Measurements from ENCODE around the gene ZBTB46.
"Not testable (repeated sequence)": the region's sequence is repeated elsewhere in the genome, so short reads cannot be mapped to it uniquely, and the experiment has no call there.

Gene ZBTB46

GRCh38 chr20:63807654-63808053 lies 23.4 kb downstream of the ZBTB46 start:
- no peak overlapping the region for H3K27ac ChIP-seq (ENCODE audit: low read depth, low read length)

GRCh38 chr20:63804308-63804636 lies 26.8 kb downstream of the ZBTB46 start:
- Histone ChIP-seq H3K27ac (ENCODE audit: low read depth, low read length) (no peak overlapping the region), H3K4me1 (ENCODE audit: control insufficient read depth in 5 of 5, insufficient read depth in 5 of 5, low read length in 5 of 5) (peaks cover 0 to 12% (median 3%) of the 10 kb centered on the region in 5 donors), H3K4me3 (ENCODE audit: low read depth in 1 of 5, low read length in 5 of 5) (no peak overlapping the region), H3K9me3 (ENCODE audit: control insufficient read depth in 5 of 5, low read length in 5 of 5) (no peaks in the 10 kb centered on the region), H3K36me3 (ENCODE audit: control insufficient read depth in 5 of 5, insufficient read depth in 5 of 5, low read length in 5 of 5) (peaks cover 0 to 13% (median 4%) of the 10 kb centered on the region in 5 donors), H3K27me3 (ENCODE audit: control insufficient read depth in 5 of 5, insufficient read depth in 4 of 5, low read length in 5 of 5) (no peaks in the 10 kb centered on the region), H3K9ac (ENCODE audit: low read length in 5 of 5) (no peak overlapping the region)

More at GRCh38 chr20:63807654-63808053, 23.4 kb downstream of the ZBTB46 start:
- Histone ChIP-seq H3K9ac (ENCODE audit: low read length in 5 of 5) (no peak overlapping the region), H3K9me3 (ENCODE audit: control insufficient read depth in 5 of 5, low read length in 5 of 5) (no peaks in the 10 kb centered on the region), H3K27me3 (ENCODE audit: control insufficient read depth in 5 of 5, insufficient read depth in 4 of 5, low read length in 5 of 5) (no peaks in the 10 kb centered on the region), H3K4me3 (ENCODE audit: low read depth in 1 of 5, low read length in 5 of 5) (no peak overlapping the region), H3K36me3 (ENCODE audit: control insufficient read depth in 5 of 5, insufficient read depth in 5 of 5, low read length in 5 of 5) (peaks cover 0 to 9% (median 0%) of the 10 kb centered on the region in 5 donors), H3K4me1 (ENCODE audit: control insufficient read depth in 5 of 5, insufficient read depth in 5 of 5, low read length in 5 of 5) (peaks cover 0 to 24% (median 3%) of the 10 kb centered on the region in 5 donors)

DNA sequence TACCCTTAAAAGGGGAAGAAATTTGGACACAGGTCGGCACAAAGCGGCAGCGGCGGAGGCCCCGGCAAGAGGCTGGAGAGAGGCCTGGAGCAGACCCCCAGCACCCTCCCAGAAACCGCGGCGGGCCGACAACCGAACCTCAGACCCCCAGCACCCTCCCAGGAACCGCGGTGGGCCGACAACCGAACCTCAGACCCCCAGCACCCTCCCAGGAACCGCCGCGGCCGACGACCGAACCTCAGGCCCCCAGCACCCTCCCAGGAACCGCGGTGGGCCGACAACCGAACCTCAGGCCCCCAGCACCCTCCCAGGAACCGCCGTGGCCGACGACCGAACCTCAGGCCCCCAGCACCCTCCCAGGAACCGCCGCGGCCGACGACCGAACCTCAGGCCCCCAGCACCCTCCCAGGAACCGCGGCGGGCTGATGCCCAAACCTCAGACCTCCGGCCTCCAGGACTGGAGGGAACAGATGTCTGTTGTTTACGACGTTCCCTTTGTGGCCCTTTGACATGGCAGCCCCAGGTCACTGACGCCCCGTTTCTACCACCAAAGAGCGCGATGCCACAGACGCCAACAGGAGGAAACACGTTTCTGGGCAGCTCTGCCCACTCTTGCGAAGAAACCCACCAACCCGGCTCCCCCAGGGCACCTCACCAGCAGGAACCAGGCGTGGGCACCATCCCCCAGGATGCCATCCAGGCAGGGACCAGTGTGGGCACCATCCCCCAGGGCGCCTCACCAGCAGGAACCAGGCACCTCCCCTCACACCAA lies 28.4 kb downstream of the ZBTB46 start:
- Histone ChIP-seq H3K27ac (ENCODE audit: low read depth, low read length) (no peak overlapping the region), H3K9ac (ENCODE audit: low read length in 5 of 5) (no peak overlapping the region), H3K9me3 (ENCODE audit: control insufficient read depth in 5 of 5, low read length in 5 of 5) (no peaks in the 10 kb centered on the region), H3K36me3 (ENCODE audit: control insufficient read depth in 5 of 5, insufficient read depth in 5 of 5, low read length in 5 of 5) (peaks cover 0 to 13% (median 4%) of the 10 kb centered on the region in 5 donors), H3K4me1 (ENCODE audit: control insufficient read depth in 5 of 5, insufficient read depth in 5 of 5, low read length in 5 of 5) (peaks cover 0 to 12% (median 3%) of the 10 kb centered on the region in 5 donors), H3K4me3 (ENCODE audit: low read depth in 1 of 5, low read length in 5 of 5) (no peak overlapping the region), H3K27me3 (ENCODE audit: control insufficient read depth in 5 of 5, insufficient read depth in 4 of 5, low read length in 5 of 5) (no peaks in the 10 kb centered on the region)

GRCh38 chr20:63801174-63801573 lies 29.9 kb downstream of the ZBTB46 start:
- H3K27me3 ChIP-seq (ENCODE audit: control insufficient read depth in 5 of 5, insufficient read depth in 4 of 5, low read length in 5 of 5); H3K27ac ChIP-seq (ENCODE audit: low read depth, low read length); H3K4me3 ChIP-seq (ENCODE audit: low read depth in 1 of 5, low read length in 5 of 5); H3K9ac ChIP-seq (ENCODE audit: low read length in 5 of 5); H3K9me3 ChIP-seq (ENCODE audit: control insufficient read depth in 5 of 5, low read length in 5 of 5): not testable (repeated sequence)
- Histone ChIP-seq H3K36me3 (ENCODE audit: control insufficient read depth in 5 of 5, insufficient read depth in 5 of 5, low read length in 5 of 5) (peaks cover 0 to 13% (median 4%) of the 10 kb centered on the region in 5 donors), H3K4me1 (ENCODE audit: control insufficient read depth in 5 of 5, insufficient read depth in 5 of 5, low read length in 5 of 5) (peaks cover 0 to 12% (median 3%) of the 10 kb centered on the region in 5 donors)

- not testable (repeated sequence) for H3K9ac ChIP-seq (ENCODE audit: low read length in 5 of 5); H3K9me3 ChIP-seq (ENCODE audit: control insufficient read depth in 5 of 5, low read length in 5 of 5); H3K4me3 ChIP-seq (ENCODE audit: low read depth in 1 of 5, low read length in 5 of 5); H3K27ac ChIP-seq (ENCODE audit: low read depth, low read length); H3K27me3 ChIP-seq (ENCODE audit: control insufficient read depth in 5 of 5, insufficient read depth in 4 of 5, low read length in 5 of 5)
- Histone ChIP-seq H3K36me3 (ENCODE audit: control insufficient read depth in 5 of 5, insufficient read depth in 5 of 5, low read length in 5 of 5) (peaks cover 0 to 13% (median 4%) of the 10 kb centered on the region in 5 donors), H3K4me1 (ENCODE audit: control insufficient read depth in 5 of 5, insufficient read depth in 5 of 5, low read length in 5 of 5) (peaks cover 0 to 17% (median 3%) of the 10 kb centered on the region in 5 donors)
Observed at GRCh38 chr20:63800411-63800810, 30.7 kb downstream of the ZBTB46 start.

GRCh38 chr20:63799127-63799526 lies 31.9 kb downstream of the ZBTB46 start:
- H3K4me3 ChIP-seq (ENCODE audit: low read depth in 1 of 5, low read length in 5 of 5), result not testable (repeated sequence)

GRCh38 chr20:63797175-63797574 lies 33.9 kb downstream of the ZBTB46 start:
- H3K27me3 ChIP-seq (ENCODE audit: control insufficient read depth in 5 of 5, insufficient read depth in 4 of 5, low read length in 5 of 5); H3K9ac ChIP-seq (ENCODE audit: low read length in 5 of 5); H3K4me3 ChIP-seq (ENCODE audit: low read depth in 1 of 5, low read length in 5 of 5); H3K36me3 ChIP-seq (ENCODE audit: control insufficient read depth in 5 of 5, insufficient read depth in 5 of 5, low read length in 5 of 5); H3K9me3 ChIP-seq (ENCODE audit: control insufficient read depth in 5 of 5, low read length in 5 of 5); H3K27ac ChIP-seq (ENCODE audit: low read depth, low read length): not testable (repeated sequence)
- H3K4me1 ChIP-seq (ENCODE audit: control insufficient read depth in 5 of 5, insufficient read depth in 5 of 5, low read length in 5 of 5), result peaks cover 0 to 14% (median 0%) of the 10 kb centered on the region in 5 donors

More at GRCh38 chr20:63799127-63799526, 31.9 kb downstream of the ZBTB46 start:
- Histone ChIP-seq H3K36me3 (ENCODE audit: control insufficient read depth in 5 of 5, insufficient read depth in 5 of 5, low read length in 5 of 5) (peaks cover 0 to 14% (median 4%) of the 10 kb centered on the region in 5 donors), H3K4me1 (ENCODE audit: control insufficient read depth in 5 of 5, insufficient read depth in 5 of 5, low read length in 5 of 5) (peaks cover 0 to 14% (median 2%) of the 10 kb centered on the region in 5 donors)
- not testable (repeated sequence) for H3K27me3 ChIP-seq (ENCODE audit: control insufficient read depth in 5 of 5, insufficient read depth in 4 of 5, low read length in 5 of 5); H3K9ac ChIP-seq (ENCODE audit: low read length in 5 of 5); H3K9me3 ChIP-seq (ENCODE audit: control insufficient read depth in 5 of 5, low read length in 5 of 5); H3K27ac ChIP-seq (ENCODE audit: low read depth, low read length)

GRCh38 chr20:63795178-63795830 lies 35.8 kb downstream of the ZBTB46 start:
- Histone ChIP-seq H3K4me3 (ENCODE audit: low read depth in 1 of 5, low read length in 5 of 5) (no peak overlapping the region), H3K4me1 (ENCODE audit: control insufficient read depth in 5 of 5, insufficient read depth in 5 of 5, low read length in 5 of 5) (peaks cover 0 to 22% (median 0%) of the 10 kb centered on the region in 5 donors), H3K27ac (ENCODE audit: low read depth, low read length) (no peak overlapping the region), H3K9ac (ENCODE audit: low read length in 5 of 5) (no peak overlapping the region), H3K27me3 (ENCODE audit: control insufficient read depth in 5 of 5, insufficient read depth in 4 of 5, low read length in 5 of 5) (no peaks in the 10 kb centered on the region), H3K9me3 (ENCODE audit: control insufficient read depth in 5 of 5, low read length in 5 of 5) (no peaks in the 10 kb centered on the region), H3K36me3 (ENCODE audit: control insufficient read depth in 5 of 5, insufficient read depth in 5 of 5, low read length in 5 of 5) (peaks cover 0 to 13% (median 8%) of the 10 kb centered on the region in 5 donors)

DNA sequence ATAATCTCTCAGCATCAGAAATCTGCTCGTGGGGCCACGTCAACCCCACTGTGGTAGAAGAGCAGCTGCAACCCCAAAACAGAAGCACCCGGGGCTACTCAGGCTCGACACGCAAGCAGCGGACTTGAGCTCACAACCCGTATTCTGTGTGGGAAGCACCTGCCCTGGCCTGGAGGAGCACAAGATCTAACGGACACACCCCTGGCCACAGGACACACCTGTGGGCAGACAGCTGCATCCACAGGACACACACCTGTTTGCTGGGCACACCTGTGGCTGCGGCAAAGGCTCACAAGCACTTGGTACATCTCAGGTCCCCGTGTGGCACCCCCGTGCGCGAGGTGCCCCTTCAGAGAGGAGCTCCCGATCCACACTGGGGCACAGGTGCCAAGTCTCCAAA lies 36.5 kb downstream of the ZBTB46 start:
- H3K4me1 ChIP-seq (ENCODE audit: control insufficient read depth in 5 of 5, insufficient read depth in 5 of 5, low read length in 5 of 5), result peaks cover 0 to 28% (median 3%) of the 10 kb centered on the region in 5 donors
- H3K4me3 ChIP-seq (ENCODE audit: low read depth in 1 of 5, low read length in 5 of 5), result no peak overlapping the region
- no peak overlapping the region for H3K27ac ChIP-seq (ENCODE audit: low read depth, low read length)
- no peaks in the 10 kb centered on the region for H3K27me3 ChIP-seq (ENCODE audit: control insufficient read depth in 5 of 5, insufficient read depth in 4 of 5, low read length in 5 of 5)
- H3K9ac ChIP-seq (ENCODE audit: low read length in 5 of 5), result no peak overlapping the region
- no peaks in the 10 kb centered on the region for H3K9me3 ChIP-seq (ENCODE audit: control insufficient read depth in 5 of 5, low read length in 5 of 5)
- H3K36me3 ChIP-seq (ENCODE audit: control insufficient read depth in 5 of 5, insufficient read depth in 5 of 5, low read length in 5 of 5), result peaks cover 0 to 17% (median 10%) of the 10 kb centered on the region in 5 donors

DNA sequence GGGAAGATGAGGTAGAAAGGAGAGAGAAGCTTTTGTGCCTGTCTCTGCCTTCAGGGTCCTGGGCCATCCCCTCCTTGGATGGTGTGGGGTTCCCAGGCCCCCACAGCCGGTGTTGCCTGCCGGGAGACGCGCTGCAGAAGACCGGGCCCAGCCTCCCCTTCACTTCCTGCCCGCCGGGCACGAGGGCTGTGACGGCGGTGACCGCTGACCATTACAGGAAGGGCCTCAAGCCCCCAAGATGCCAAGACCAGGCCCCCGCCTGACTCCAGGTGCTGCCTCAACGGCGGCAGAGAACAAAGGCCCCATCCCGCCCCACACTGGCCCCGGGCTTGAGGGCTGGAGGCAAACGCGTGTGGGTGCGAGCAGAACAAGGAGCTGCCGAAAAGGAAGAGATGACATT lies 38.2 kb downstream of the ZBTB46 start:
- H3K4me1 ChIP-seq (ENCODE audit: control insufficient read depth in 5 of 5, insufficient read depth in 5 of 5, low read length in 5 of 5), result peaks cover 0 to 37% (median 4%) of the 10 kb centered on the region in 5 donors
- H3K9ac ChIP-seq (ENCODE audit: low read length in 5 of 5), result peak overlapping the region in 1 of 5 donors; percentile 30
- no peak overlapping the region for H3K4me3 ChIP-seq (ENCODE audit: low read depth in 1 of 5, low read length in 5 of 5)
- no peaks in the 10 kb centered on the region for H3K9me3 ChIP-seq (ENCODE audit: control insufficient read depth in 5 of 5, low read length in 5 of 5)
- no peak overlapping the region for H3K27ac ChIP-seq (ENCODE audit: low read depth, low read length)
- H3K27me3 ChIP-seq (ENCODE audit: control insufficient read depth in 5 of 5, insufficient read depth in 4 of 5, low read length in 5 of 5), result no peaks in the 10 kb centered on the region
- H3K36me3 ChIP-seq (ENCODE audit: control insufficient read depth in 5 of 5, insufficient read depth in 5 of 5, low read length in 5 of 5), result peaks cover 0 to 26% (median 16%) of the 10 kb centered on the region in 5 donors

All from subcutaneous abdominal adipose tissue (tissue), 5 donors.